ENCODE measurements around the gene SLC2A5.
A peak's percentile ranks its signal among the peaks of the same experiment; 100 is the strongest.

Gene SLC2A5

DNA sequence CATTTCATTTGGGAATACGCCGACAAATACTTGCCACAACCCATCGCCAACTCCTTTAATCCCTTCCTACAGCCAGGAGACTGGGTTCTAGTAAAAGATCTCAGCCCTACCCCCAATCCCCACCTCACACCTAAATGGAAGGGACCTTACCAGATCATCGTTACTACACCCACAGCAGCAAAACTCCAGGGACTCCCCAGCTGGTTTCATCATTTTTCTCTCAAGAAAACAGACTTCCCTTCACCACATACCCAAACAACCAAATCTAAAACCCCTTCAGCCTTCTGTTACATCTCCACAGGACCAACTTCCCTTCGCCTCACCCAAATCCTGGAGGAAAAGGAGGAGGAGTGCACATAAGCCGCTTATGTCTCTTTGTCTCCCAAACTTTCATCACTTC is 23.7 kb upstream of the SLC2A5 start:
- DNase-seq (ENCODE audit: low read depth) = no peak

GRCh38 chr1:9088807-9089206 is 19.4 kb upstream of the SLC2A5 start:
- DNase-seq (ENCODE audit: low read depth) = no peak

DNA sequence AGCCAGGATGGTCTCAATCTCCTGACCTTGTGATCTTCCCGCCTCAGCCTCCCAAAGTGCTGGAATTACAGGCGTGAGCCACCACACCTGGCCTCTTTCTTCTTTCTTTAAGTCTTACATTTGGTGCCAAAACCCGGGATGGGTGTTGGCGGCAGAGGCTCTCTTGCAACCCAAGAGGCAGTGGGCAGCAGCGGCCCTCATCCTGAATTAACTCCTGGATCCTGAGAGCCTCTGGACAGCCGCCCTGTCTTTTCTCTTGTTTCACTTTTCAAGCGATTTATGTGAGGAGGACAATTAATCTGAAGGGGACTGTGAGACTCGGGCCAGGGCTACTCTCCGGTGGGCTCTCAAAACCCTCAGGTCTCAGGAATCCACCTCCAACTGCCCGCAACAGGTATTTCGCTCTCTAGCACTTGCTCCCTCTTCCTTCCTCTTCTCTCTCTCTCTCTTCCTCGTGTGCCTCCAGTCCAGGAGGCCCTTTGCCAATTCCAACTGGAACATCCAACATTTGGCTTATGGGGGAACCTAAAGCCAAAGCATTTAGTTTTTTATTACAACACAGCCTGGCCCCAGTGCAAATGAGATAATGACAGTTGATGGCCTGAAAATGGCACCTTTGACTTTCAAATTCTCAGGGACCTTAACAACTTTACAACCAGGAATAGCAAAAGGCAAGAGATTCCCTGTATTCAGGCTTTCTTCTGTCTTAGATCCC is 18.1 kb upstream of the SLC2A5 start:
- DNase-seq (ENCODE audit: low read depth) = no peak

- no peak for DNase-seq (ENCODE audit: low read depth)
Measured at GRCh38 chr1:9086796-9087195, 17.4 kb upstream of the SLC2A5 start.

DNA sequence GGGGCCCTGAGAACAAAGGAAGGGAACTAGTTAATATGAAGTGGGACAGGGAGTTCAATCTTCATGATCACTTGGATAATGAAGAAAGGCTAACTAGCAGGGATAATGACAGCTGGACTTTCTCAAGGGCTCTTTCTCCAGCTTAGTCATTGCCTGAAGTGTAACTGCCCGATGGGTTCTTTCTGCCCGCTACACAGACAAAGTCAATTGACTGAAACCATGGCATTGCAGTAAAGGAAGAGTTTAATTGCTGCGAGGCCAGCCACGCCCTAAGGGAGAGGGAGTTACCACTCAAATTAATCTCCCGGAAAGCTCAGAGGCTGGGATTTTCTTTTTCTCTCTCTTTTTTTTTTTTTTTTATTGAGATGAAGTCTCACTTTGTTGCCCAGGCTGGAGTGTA is 16.6 kb upstream of the SLC2A5 start:
- no peak for DNase-seq (ENCODE audit: low read depth)

GRCh38 chr1:9085306-9085940 is 16.0 kb upstream of the SLC2A5 start:
- no peak for DNase-seq (ENCODE audit: low read depth)

GRCh38 chr1:9084906-9085305 is 15.5 kb upstream of the SLC2A5 start:
- DNase-seq (ENCODE audit: low read depth) = no peak

- no peak for DNase-seq (ENCODE audit: low read depth)
Measured at GRCh38 chr1:9081473-9081872, 12.0 kb upstream of the SLC2A5 start.

DNA sequence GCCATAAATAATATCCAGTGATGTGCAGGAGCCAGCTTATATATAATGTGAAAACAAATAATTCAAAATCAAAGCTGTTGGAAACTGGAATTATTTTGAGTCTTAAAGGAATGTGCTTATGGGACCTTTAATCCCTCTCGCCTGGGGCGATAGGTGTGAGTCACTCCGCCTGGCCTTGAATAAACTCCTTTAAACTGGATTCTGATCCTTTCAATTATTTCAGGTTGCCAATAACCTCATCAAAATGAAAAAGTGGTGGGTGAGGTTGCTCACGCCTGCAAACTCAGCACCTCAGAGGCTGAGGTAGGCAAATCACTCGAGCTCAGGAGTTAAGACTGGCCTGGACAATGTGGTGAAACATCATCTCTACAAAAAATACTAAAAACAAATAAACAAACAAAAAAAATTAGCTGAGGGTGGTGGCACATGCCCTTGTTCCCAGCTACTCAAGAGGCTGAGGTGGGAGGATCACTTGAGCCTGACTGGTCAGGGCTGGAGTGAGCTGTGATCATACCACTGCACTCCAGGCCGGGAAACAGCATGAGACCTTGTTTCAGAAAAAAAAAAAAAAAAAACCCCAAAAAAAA is 11.4 kb upstream of the SLC2A5 start:
- no peak for DNase-seq (ENCODE audit: low read depth)

DNA sequence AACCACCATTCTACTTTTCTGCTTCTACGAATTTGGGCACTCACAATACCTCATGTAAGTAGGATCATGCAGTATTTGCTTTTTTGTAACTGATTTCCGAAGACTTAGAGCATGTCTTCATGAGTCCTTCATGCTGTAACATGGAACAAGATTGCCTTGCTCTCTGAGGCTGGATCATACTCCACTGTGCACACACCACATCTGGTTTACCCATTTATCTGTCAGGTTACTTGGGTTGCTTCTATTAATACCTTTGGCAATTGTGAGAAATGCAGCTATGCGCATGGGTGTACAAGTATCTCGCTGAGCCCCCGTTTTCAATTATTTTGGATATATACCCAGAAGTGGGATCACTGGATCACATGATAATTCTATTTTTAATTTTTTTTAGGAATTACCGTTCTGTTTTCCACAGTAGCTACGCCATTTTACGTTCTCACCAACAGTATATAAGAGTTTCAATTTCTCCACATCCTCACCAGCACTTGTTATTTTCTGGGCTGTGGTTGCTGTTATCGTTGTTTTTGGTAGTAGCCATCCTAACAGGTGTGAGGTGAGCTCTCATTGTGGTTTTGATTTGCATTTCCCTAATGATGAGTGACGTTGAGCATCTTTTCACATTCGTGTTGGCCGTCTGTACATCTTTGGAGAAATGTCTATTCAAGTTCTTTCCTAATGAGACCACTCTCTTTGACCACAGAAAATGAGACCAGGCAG is 10.7 kb upstream of the SLC2A5 start:
- no peak for DNase-seq (ENCODE audit: low read depth)

DNA sequence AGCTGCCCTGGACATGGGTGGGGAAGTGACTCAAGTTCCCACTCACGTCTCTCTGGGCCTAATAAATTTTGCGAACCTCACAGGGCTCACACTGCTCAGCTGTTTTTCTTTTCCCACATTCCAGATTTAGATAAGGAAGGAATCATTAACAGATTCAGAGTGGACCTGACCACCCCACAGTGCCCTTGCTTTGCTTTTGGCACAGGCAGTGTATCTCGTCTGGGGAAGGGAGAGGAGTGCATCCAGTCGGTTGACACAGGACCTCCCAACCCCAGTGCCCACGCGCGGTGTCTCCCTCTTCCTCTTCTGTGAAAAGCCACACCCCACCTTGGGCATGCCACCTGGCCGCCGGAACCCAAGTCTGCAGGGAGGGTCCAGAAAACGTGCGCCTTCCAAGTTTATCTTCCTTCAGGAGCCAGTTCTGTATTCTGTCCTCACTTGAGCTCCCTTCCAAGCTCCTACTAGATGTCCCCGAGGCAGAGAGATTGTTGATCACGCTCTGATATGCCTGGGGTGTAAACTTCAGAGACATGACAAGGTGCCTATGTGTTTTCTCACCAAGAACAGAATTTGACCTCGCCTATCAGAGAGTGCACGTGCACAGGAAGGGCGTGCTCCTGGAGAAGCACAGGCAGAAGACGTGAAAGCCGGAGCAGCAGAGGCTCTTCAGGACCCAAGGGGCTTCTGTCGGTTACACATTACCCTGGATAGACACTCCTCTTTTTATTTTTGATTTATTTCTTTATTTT is 9.5 kb upstream of the SLC2A5 start:
- no peak for DNase-seq (ENCODE audit: low read depth)

GRCh38 chr1:9078015-9078751 is 8.7 kb upstream of the SLC2A5 start:
- peak; percentile 36 for DNase-seq (ENCODE audit: low read depth)

DNA sequence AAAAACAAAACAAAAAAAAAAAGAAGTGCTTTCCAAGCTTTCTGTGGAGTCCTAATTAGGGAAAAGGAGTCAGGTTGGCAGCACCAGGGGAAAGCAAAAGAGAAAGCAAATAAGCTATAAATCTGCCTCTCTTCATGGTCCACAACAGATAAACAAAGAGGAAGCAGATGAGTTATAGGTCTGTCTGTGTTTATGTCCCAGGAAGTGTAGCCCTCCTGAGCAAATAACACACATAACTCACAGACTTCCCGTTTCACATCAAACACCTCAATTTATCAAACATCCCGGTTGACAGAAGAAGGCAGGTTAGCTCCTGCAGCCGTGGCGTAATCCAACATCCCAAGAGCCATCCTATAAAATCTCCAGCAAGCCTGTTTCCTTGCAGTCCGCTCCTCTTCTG is 5.6 kb upstream of the SLC2A5 start:
- no peak for DNase-seq (ENCODE audit: low read depth)

GRCh38 chr1:9073143-9073542 is 3.7 kb upstream of the SLC2A5 start:
- DNase-seq (ENCODE audit: low read depth) = no peak

GRCh38 chr1:9071554-9072235 is 2.3 kb upstream of the SLC2A5 start:
- DNase-seq (ENCODE audit: low read depth) = no peak

DNA sequence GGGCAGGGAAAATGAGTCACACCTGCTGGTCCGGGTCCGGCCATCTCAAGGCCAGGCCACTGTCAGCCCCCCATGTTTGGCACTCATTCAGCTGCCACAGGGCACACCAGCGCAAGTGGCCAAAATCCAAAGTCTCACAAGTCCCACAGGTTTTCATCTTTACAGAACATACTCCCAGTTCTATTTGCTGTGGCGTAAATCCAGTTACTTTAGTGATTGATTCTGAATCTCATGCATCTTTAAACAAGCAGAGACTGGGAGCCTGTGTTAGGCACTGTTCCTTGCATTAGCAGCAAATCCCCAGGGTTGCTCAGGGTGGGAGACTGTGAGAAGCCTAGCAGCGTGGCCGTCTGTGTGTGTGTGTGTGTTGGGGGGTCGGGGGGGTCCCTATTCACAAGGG is 1.1 kb upstream of the SLC2A5 start:
- no peak for DNase-seq (ENCODE audit: low read depth)

DNA sequence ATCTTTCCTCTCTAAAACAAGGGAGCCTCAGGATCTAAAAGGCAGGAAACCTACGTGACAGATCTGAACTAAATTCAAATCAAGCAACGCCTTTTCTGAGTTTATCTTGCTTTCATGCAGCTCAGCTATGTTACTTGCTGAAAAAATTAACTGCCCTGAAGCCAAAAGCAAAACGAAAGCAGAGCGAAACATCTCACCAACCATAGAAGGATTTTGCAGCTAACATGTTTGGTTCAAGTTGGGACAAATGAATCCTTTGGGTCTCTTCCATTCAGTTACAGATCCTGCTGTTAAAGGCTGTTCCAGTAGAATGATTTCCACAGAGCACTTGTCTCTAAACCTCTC is 482 bp downstream of the SLC2A5 start:
- no peak for DNase-seq (ENCODE audit: low read depth)

DNA sequence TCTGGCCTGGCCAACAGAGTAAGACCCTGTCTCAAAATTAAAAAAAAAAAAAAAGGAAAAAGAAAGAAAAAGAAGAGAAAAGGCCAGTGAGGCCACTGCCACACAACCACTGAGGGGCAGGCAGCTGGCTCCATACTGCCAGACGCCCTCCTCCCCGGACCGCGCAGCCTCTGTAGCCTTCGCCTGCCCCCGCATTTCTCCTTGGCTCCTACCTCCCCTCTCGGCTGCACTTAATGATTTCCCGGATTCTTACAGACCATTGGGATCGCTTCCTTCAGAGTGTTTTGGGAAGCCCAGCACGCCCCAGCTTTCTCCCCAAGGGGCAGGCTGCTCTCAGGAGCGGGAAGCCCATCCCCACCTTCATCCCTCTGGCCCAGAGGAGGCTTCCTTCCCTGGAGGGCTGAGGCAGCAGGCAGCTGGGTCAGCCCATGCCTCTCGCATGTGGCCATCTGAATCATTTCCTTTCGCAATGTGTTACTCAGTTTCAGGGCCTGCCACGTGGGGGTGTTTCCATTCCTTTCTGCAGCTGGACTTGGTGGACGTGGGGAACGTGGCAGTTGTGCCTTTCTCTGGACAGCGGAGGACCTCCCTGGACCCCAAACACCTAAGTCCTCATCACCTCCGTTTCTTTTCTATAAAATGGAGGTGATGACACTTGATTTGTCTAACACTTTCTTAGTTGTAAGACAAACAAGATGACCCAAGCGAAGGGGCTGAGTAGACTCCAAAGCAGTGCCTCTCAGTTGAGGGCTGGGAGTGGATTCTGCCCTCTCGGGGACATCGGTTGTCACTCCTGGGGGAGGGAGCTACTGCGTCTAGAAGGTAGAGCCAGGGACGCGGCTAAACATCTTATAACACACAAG is 2.3 kb downstream of the SLC2A5 start:
- DNase-seq (ENCODE audit: low read depth) = peak; percentile 92

DNA sequence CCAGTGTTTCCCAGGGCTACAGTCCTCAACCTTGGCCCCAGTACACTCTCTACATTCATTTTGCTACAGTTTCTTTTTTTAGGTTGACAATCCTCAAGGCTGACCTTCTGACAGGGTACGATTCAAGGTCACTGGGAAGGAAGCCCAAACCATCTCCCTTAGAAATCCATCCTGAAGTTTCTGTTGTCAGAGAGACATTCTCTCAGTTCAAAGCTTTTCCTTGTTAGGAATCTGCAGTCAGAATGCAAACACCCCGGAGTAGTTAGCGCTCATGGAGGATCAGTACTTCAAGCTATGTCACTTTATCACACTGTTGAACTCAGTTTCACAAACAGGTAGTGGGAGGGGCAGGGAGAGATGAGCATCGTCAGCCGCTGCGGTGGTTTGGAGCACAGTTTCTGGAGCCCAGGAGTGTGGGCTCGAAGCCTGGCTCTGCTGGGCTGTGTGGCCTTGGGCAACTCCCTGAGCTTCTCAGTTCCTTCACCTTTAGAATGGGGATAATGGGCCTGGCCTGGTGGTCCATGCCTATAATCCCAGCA is 4.2 kb downstream of the SLC2A5 start:
- DNase-seq (ENCODE audit: low read depth) = no peak

- DNase-seq (ENCODE audit: low read depth) = no peak
Measured at GRCh38 chr1:9062846-9063245, 6.6 kb downstream of the SLC2A5 start.

Measured in HS-5 (cell line).